ENCODE measurements around the gene ZNF664.

GRCh38 chr12:123960856-123961255 is 12.2 kb upstream of the ZNF664 start:
- TF ChIP-seq MLLT1 (IDR thresholded peaks at IDR 0.05) = no peak
- TF ChIP-seq ZNF12 (CRISPR knock-in tag; IDR thresholded peaks at IDR 0.05) = no peak
- TF ChIP-seq IRF2 (CRISPR knock-in tag; IDR thresholded peaks at IDR 0.05) = no peak
- no peak for TF ChIP-seq ZFP1 (CRISPR knock-in tag; IDR thresholded peaks at IDR 0.05)
- TF ChIP-seq EZH2 (IDR thresholded peaks at IDR 0.05; ENCODE audit: borderline replicate concordance, low read depth, low read length) = no peak
- no peak for TF ChIP-seq BDP1 (IDR thresholded peaks at IDR 0.05; ENCODE audit: insufficient read depth, insufficient read length)
- TF ChIP-seq ZBTB40 (IDR thresholded peaks at IDR 0.05) = no peak
- TF ChIP-seq ZBTB40 (CRISPR knock-in tag; IDR thresholded peaks at IDR 0.05) = no peak
- TF ChIP-seq MYBL2 (IDR thresholded peaks at IDR 0.05; ENCODE audit: low read depth) = no peak
- TF ChIP-seq MYBL2 (CRISPR knock-in tag; IDR thresholded peaks at IDR 0.05; ENCODE audit: borderline replicate concordance) = no peak
- no peak for TF ChIP-seq SREBF2 (CRISPR knock-in tag; IDR thresholded peaks at IDR 0.05)
- no peak for TF ChIP-seq CHD1 (IDR thresholded peaks at IDR 0.05; ENCODE audit: low read length)
- TF ChIP-seq REST (IDR thresholded peaks at IDR 0.05; ENCODE audit: borderline replicate concordance) = no peak
- TF ChIP-seq REST (CRISPR knock-in tag; IDR thresholded peaks at IDR 0.05; ENCODE audit: low read depth) = no peak
- TF ChIP-seq ATF3 (IDR thresholded peaks at IDR 0.05) = no peak
- TF ChIP-seq ATF3 (CRISPR knock-in tag; conservative IDR thresholded peaks at IDR 0.05) = no peak
- TF ChIP-seq HOMEZ (CRISPR knock-in tag; IDR thresholded peaks at IDR 0.05) = no peak
